Parathyroid adenoma (tissue), 2 donors: ENCODE results near the gene SUSD4.

ENCODE experiments used
- H2AFZ ChIP-seq: fragments of 300-600 bp; sonication (generic); one replicate; pipeline ENCODE4 v1.7.0; 2017; ENCODE audit warnings: antibody characterized with exemption, mild to moderate bottlenecking
- H3K27ac ChIP-seq: fragments of 300-600 bp; sonication (generic); one replicate; pipeline ENCODE4 v1.7.0; 2017
- H3K27me3 ChIP-seq: fragments of 300-600 bp; sonication (generic); one replicate; pipeline ENCODE4 v1.7.0; 2017; ENCODE audit warnings: low read length; ENCODE audit not compliant: control insufficient read depth, insufficient read depth
- H3K36me3 ChIP-seq: fragments of 300-600 bp; sonication (generic); one replicate; pipeline ENCODE4 v1.7.0; 2017; ENCODE audit warnings: low read length; ENCODE audit not compliant: control insufficient read depth, insufficient read depth
- H3K4me1 ChIP-seq: fragments of 300-600 bp; sonication (generic); one replicate; pipeline ENCODE4 v1.7.0; 2017; ENCODE audit warnings: control low read depth
- H3K4me2 ChIP-seq: fragments of 300-600 bp; sonication (generic); one replicate; pipeline ENCODE4 v1.7.0; 2017; ENCODE audit warnings: low read length
- H3K4me3 ChIP-seq: fragments of 300-600 bp; sonication (generic); one replicate; pipeline ENCODE4 v1.7.0; 2017; ENCODE audit warnings: low read depth, low read length
- H3K79me2 ChIP-seq: fragments of 300-600 bp; sonication (generic); one replicate; pipeline ENCODE4 v1.7.0; 2017; ENCODE audit warnings: control low read depth
- H3K9ac ChIP-seq: fragments of 300-600 bp; sonication (generic); one replicate; pipeline ENCODE4 v1.7.0; 2017; ENCODE audit warnings: mild to moderate bottlenecking
- H3K9me3 ChIP-seq: fragments of 300-600 bp; sonication (generic); one replicate; pipeline ENCODE4 v1.7.0; 2017; ENCODE audit warnings: low read length; ENCODE audit not compliant: control insufficient read depth
- CTCF ChIP-seq: fragments of 300-600 bp; sonication (generic); IDR thresholded peaks from one replicate; pipeline ENCODE4 v1.7.0; 2017; ENCODE audit warnings: antibody characterized with exemption, mild to moderate bottlenecking
- donor health status: primary hyperparathyroidism.

The SUSD4 gene

GRCh38 chr1:223352944-223353343 lies 11.0 kb downstream of the SUSD4 start:
- Histone ChIP-seq H3K27ac (no peak overlapping the region), H2AFZ (no peak overlapping the region), H3K9ac (no peak overlapping the region), H3K4me2 (no peak overlapping the region), H3K4me1 (no peaks in the 10 kb centered on the region), H3K4me3 (no peak overlapping the region), H3K79me2 (no peaks in the 10 kb centered on the region), H3K27me3 (no peaks in the 10 kb centered on the region), H3K36me3 (no peaks in the 10 kb centered on the region), H3K9me3 (no peaks in the 10 kb centered on the region)
- TF ChIP-seq CTCF, result no peak

DNA sequence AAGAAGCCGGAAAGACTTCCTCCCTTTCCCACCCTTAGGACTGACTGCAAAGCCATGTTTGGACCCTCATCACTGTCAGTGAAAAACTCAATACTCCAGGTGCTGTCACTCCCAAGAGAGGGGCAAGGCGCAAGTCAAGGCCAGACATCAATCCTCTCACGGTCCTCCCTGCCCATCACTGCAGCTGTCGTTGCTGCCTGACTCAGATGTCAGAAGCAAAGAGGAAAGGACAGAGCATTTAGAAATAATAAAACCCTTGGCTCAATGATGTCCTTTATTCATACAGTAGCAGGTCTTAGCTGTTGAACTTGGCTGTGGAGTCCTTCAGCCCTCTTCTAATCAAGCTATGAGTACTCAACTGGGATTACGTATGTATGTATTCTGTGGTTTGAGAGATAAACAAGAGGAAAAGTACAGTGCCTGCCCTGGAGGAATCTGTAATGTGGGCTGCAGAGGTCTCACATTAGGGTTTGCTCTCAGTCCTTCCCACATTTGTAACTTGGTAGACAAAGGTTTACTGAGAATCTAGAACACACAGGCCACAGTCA lies 13.5 kb downstream of the SUSD4 start:
- H3K4me2 ChIP-seq, result no peak overlapping the region
- TF ChIP-seq CTCF, result no peak
- no peak overlapping the region for H3K9ac ChIP-seq
- H3K79me2 ChIP-seq, result no peaks in the 10 kb centered on the region
- H3K4me3 ChIP-seq, result no peak overlapping the region
- no peaks in the 10 kb centered on the region for H3K27me3 ChIP-seq
- H3K27ac ChIP-seq, result no peak overlapping the region
- no peaks in the 10 kb centered on the region for H3K4me1 ChIP-seq
- no peak overlapping the region for H2AFZ ChIP-seq
- no peaks in the 10 kb centered on the region for H3K9me3 ChIP-seq
- no peaks in the 10 kb centered on the region for H3K36me3 ChIP-seq

GRCh38 chr1:223349241-223349640 lies 14.7 kb downstream of the SUSD4 start:
- H3K36me3 ChIP-seq, result no peaks in the 10 kb centered on the region
- H2AFZ ChIP-seq, result no peak overlapping the region
- H3K9ac ChIP-seq, result no peak overlapping the region
- H3K4me2 ChIP-seq, result no peak overlapping the region
- no peak overlapping the region for H3K27ac ChIP-seq
- no peaks in the 10 kb centered on the region for H3K27me3 ChIP-seq
- H3K9me3 ChIP-seq, result no peaks in the 10 kb centered on the region
- no peaks in the 10 kb centered on the region for H3K4me1 ChIP-seq
- H3K79me2 ChIP-seq, result no peaks in the 10 kb centered on the region
- TF ChIP-seq CTCF, result no peak
- no peak overlapping the region for H3K4me3 ChIP-seq

GRCh38 chr1:223348439-223348838 lies 15.5 kb downstream of the SUSD4 start:
- Histone ChIP-seq H3K4me1 (peaks cover 2% of the 10 kb centered on the region), H3K4me2 (no peak overlapping the region), H3K27me3 (no peaks in the 10 kb centered on the region), H3K9ac (no peak overlapping the region), H3K36me3 (no peaks in the 10 kb centered on the region), H3K79me2 (no peaks in the 10 kb centered on the region), H2AFZ (no peak overlapping the region), H3K4me3 (no peak overlapping the region), H3K9me3 (no peaks in the 10 kb centered on the region), H3K27ac (no peak overlapping the region)
- no peak for TF ChIP-seq CTCF

DNA sequence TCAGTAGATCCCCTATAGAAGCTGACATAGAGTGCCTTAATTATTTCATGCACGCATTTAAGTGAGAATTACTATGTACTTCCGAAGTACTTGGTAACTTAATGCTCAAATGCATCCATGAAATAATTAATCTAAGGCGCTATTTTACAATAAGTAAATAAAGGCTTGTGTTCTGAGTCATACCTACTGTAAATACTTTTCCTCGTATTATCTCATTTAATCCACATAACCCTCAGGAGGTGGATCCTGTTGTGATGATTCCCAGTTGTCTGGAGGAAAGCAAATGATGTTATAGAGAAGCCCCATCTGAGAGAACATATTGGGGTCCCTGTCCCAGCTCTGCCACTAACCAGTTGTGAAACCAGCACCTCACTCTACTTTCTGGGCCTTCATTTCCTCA lies 16.4 kb downstream of the SUSD4 start:
- Histone ChIP-seq H3K9me3 (no peaks in the 10 kb centered on the region), H2AFZ (no peak overlapping the region), H3K4me2 (no peak overlapping the region), H3K4me1 (peaks cover 2% of the 10 kb centered on the region), H3K27me3 (no peaks in the 10 kb centered on the region), H3K79me2 (no peaks in the 10 kb centered on the region), H3K36me3 (no peaks in the 10 kb centered on the region), H3K27ac (no peak overlapping the region), H3K4me3 (no peak overlapping the region), H3K9ac (no peak overlapping the region)
- no peak for TF ChIP-seq CTCF
